ENCODE measurements around the gene SERPINA4. TPM values are rescaled to one million over a fixed set of nuclear protein-coding genes. Genes with fewer than 3 reads are reported as not detected.

Gene SERPINA4
- polyA plus RNA-seq, 1 of the 3 experiments (the other 2 are of a cell fraction): not detected

GRCh38 chr14:94538070-94538740 is 23.0 kb upstream of the SERPINA4 start (continued):
- TF ChIP-seq PBX3 (IDR thresholded peaks at IDR 0.05): no peak
- TF ChIP-seq RCOR1 (IDR thresholded peaks at IDR 0.05; ENCODE audit: low read length): no peak
- TF ChIP-seq REST (IDR thresholded peaks at IDR 0.05; ENCODE audit: low read depth, low read length): no peak
- no peak for TF ChIP-seq SIN3A (IDR thresholded peaks at IDR 0.05; ENCODE audit: borderline replicate concordance, low read depth, low read length)
- TF ChIP-seq EZH2phosphoT487 (IDR thresholded peaks at IDR 0.05; ENCODE audit: borderline replicate concordance, low read depth): no peak
- no peak for TF ChIP-seq GATA2 (CRISPR knock-in tag; IDR thresholded peaks at IDR 0.05)

- H3K79me2 ChIP-seq (ENCODE audit: insufficient read depth): no peaks in the 10 kb centered on the region
- ChIA-PET CTCF (interaction anchor here (1.4 to 4.6 kb wide), 2 partner anchors 9 to 11 kb away, joined by 3 to 28 read pairs; no protein-coding TSS in a partner anchor), POLR2A (no interaction called here)
- no peaks in the 10 kb centered on the region for H3K36me3 ChIP-seq (replicated peaks in 1 of 2; ENCODE audit: control insufficient read depth in 1 of 2, insufficient read depth in 2 of 2, low read length in 1 of 2)
- no peaks in the 10 kb centered on the region for H4K20me1 ChIP-seq (ENCODE audit: insufficient read depth)
- H3K27me3 ChIP-seq (ENCODE audit: insufficient read depth): no peaks in the 10 kb centered on the region; the same call in 1 of the 2 replicates
- TF ChIP-seq JUND (IDR thresholded peaks at IDR 0.05) (no peak), PBX3 (IDR thresholded peaks at IDR 0.05) (no peak), REST (IDR thresholded peaks at IDR 0.05; ENCODE audit: low read depth, low read length) (no peak), CTCF (IDR thresholded peaks at IDR 0.05) (no peak), EZH2phosphoT487 (IDR thresholded peaks at IDR 0.05; ENCODE audit: borderline replicate concordance, low read depth) (no peak), RCOR1 (IDR thresholded peaks at IDR 0.05; ENCODE audit: low read length) (no peak)
- no peaks in the 10 kb centered on the region for H3K9me2 ChIP-seq
- no peak for DNase-seq
- no peak overlapping the region for H3K4me3 ChIP-seq (ENCODE audit: low read depth in 2 of 2, low read length in 1 of 2)
- H3K9me3 ChIP-seq: no peaks in the 10 kb centered on the region
- H3K4me1 ChIP-seq (ENCODE audit: control insufficient read depth in 1 of 2, insufficient read depth in 2 of 2, low read depth in 1 of 2, low read length in 1 of 2): no peaks in the 10 kb centered on the region
- H3K9ac ChIP-seq: no peak overlapping the region
- H3K27ac ChIP-seq (ENCODE audit: low read depth in 2 of 2, low read length in 1 of 2): no peak overlapping the region
- H2AFZ ChIP-seq (ENCODE audit: low read depth): no peak overlapping the region
- no peak overlapping the region for H3K4me2 ChIP-seq
- H3F3A ChIP-seq (replicated peaks; ENCODE audit: insufficient read depth): no peaks in the 10 kb centered on the region
- WGBS (ENCODE audit: low lambda C conversion rate): 30% methylated on average over 7 of the region's 7 CpGs
Observed at GRCh38 chr14:94539181-94539580, 22.1 kb upstream of the SERPINA4 start.

Measured in SK-N-SH (cell line).